ENCODE data around the gene PRKAA1.
A peak's percentile ranks its signal among the peaks of the same experiment; 100 is the strongest.
"Not testable (repeated sequence)": the region's sequence is repeated elsewhere in the genome, so short reads cannot be mapped to it uniquely, and the experiment has no call there.

PRKAA1 gene

GRCh38 chr5:40786664-40787063, 11.5 kb downstream of the PRKAA1 start:
- H3K27ac ChIP-seq, H3K4me3 ChIP-seq: not testable (repeated sequence)

- Histone ChIP-seq H3K27ac (no peak overlapping the region), H3K4me3 (no peak overlapping the region)
These were observed 13.3 kb downstream of the PRKAA1 start for GRCh38 chr5:40784916-40785315.

- Histone ChIP-seq H3K4me3 (no peak overlapping the region), H3K27ac (no peak overlapping the region)
These were observed 14.0 kb downstream of the PRKAA1 start for GRCh38 chr5:40784027-40784653.

GRCh38 chr5:40781843-40782409, 16.2 kb downstream of the PRKAA1 start:
- no peak overlapping the region for H3K4me3 ChIP-seq
- no peak overlapping the region for H3K27ac ChIP-seq

- Histone ChIP-seq H3K27ac (no peak overlapping the region), H3K4me3 (no peak overlapping the region)
These were observed 17.3 kb downstream of the PRKAA1 start for GRCh38 chr5:40780858-40781257.

- no peak overlapping the region for H3K27ac ChIP-seq
- no peak overlapping the region for H3K4me3 ChIP-seq
These were observed 18.0 kb downstream of the PRKAA1 start for GRCh38 chr5:40780199-40780598.

- Histone ChIP-seq H3K27ac (no peak overlapping the region), H3K4me3 (no peak overlapping the region)
These were observed 18.6 kb downstream of the PRKAA1 start for GRCh38 chr5:40779561-40779960.

- Histone ChIP-seq H3K27ac (no peak overlapping the region), H3K4me3 (no peak overlapping the region)
These were observed 20.0 kb downstream of the PRKAA1 start for GRCh38 chr5:40778133-40778532.

GRCh38 chr5:40776658-40776977, 21.6 kb downstream of the PRKAA1 start:
- H3K27ac ChIP-seq: no peak overlapping the region
- H3K4me3 ChIP-seq: no peak overlapping the region

- H3K27ac ChIP-seq: peak overlapping the region in 1 of 21 experiments; percentile 17
- H3K4me3 ChIP-seq: no peak overlapping the region
These were observed 22.1 kb downstream of the PRKAA1 start for GRCh38 chr5:40775846-40776657.

- no peak overlapping the region for H3K4me3 ChIP-seq
- peak overlapping the region in 1 of 21 experiments; percentile 17 for H3K27ac ChIP-seq
These were observed 22.9 kb downstream of the PRKAA1 start for GRCh38 chr5:40775085-40775845.

GRCh38 chr5:40774623-40775022, 23.6 kb downstream of the PRKAA1 start:
- Histone ChIP-seq H3K27ac (no peak overlapping the region), H3K4me3 (no peak overlapping the region)

- Histone ChIP-seq H3K27ac (no peak overlapping the region), H3K4me3 (no peak overlapping the region)
These were observed 27.4 kb downstream of the PRKAA1 start for GRCh38 chr5:40770764-40771163.

- no peak overlapping the region for H3K27ac ChIP-seq
These were observed 35.5 kb downstream of the PRKAA1 start for GRCh38 chr5:40762705-40763104.

GRCh38 chr5:40757400-40757799, 40.8 kb downstream of the PRKAA1 start:
- no peak overlapping the region for H3K4me3 ChIP-seq
- no peak overlapping the region for H3K27ac ChIP-seq

More at GRCh38 chr5:40762705-40763104, 35.5 kb downstream of the PRKAA1 start:
- H3K4me3 ChIP-seq: no peak overlapping the region

- peak within 1 kb of the TSS; percentile 70 to 97 (median 90) for H3K27ac ChIP-seq
- H3K4me3 ChIP-seq: peak within 1 kb of the TSS; percentile 57 to 97 (median 83)
These were observed 42.5 kb downstream of the PRKAA1 start, which contains the start of gene TTC33 for GRCh38 chr5:40755407-40756365. TTC33 (minus strand) TSS chr5:40755961; CDS start chr5:40747018, 8,943 bp downstream.

- peak overlapping the region; percentile 70 to 97 (median 90) for H3K27ac ChIP-seq
- H3K4me3 ChIP-seq: peak overlapping the region; percentile 57 to 97 (median 83)
These were observed 43.1 kb downstream of the PRKAA1 start for GRCh38 chr5:40755093-40755406.

- Histone ChIP-seq H3K27ac (peak overlapping the region in 17 of 21 experiments; percentile 64 to 97 (median 90)), H3K4me3 (peak overlapping the region; percentile 57 to 97 (median 83))
These were observed 43.6 kb downstream of the PRKAA1 start for GRCh38 chr5:40754381-40755092.

- no peak overlapping the region for H3K27ac ChIP-seq
These were observed 51.5 kb downstream of the PRKAA1 start for GRCh38 chr5:40746703-40747102.

More at GRCh38 chr5:40746703-40747102, 51.5 kb downstream of the PRKAA1 start:
- H3K4me3 ChIP-seq: no peak overlapping the region

All from skin epidermis (tissue), 12 donors.